Measurements from ENCODE around the gene CHRNA4. TPM values are rescaled to one million over a fixed set of nuclear protein-coding genes. Genes with fewer than 3 reads are reported as not detected.

CHRNA4 gene
- total RNA-seq, 1 donor from 2014 or later: not detected

DNA sequence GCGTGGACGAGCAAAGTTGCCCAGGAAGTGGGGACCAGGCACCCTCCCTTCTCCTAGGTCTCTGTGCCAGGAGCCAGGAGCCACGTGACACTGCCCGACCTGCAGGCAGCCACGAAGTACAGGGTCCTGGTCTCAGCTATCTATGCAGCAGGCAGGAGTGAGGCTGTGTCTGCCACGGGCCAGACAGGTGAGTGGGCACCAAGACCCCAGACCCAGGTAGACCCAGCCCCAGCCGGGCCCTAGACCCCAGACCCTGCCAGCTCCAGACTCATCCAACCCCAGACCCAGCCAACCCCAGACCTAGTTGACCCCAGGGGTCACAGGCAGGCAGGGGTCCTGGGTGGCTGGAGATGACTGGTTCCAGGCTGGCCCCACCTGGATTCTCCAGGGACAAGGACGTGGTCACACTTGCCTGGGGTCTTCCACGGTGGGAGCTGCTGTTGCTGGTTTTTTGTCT lies 47.1 kb downstream of the CHRNA4 start:
- DNase-seq (ENCODE audit: extremely low spot score, unreplicated experiment): no peak
- H3K9me3 Mint-ChIP-seq (ENCODE audit: unreplicated experiment): no peaks in the 10 kb centered on the region
- H3K36me3 Mint-ChIP-seq (ENCODE audit: unreplicated experiment): no peaks in the 10 kb centered on the region
- no peak overlapping the region for H3K27ac Mint-ChIP-seq (ENCODE audit: unreplicated experiment)
- no peaks in the 10 kb centered on the region for H3K4me1 Mint-ChIP-seq (ENCODE audit: unreplicated experiment)
- H3K4me3 Mint-ChIP-seq (ENCODE audit: unreplicated experiment): no peak overlapping the region
- no peaks in the 10 kb centered on the region for H3K27me3 Mint-ChIP-seq (ENCODE audit: unreplicated experiment)
- TF ChIP-seq, protein P1, sequence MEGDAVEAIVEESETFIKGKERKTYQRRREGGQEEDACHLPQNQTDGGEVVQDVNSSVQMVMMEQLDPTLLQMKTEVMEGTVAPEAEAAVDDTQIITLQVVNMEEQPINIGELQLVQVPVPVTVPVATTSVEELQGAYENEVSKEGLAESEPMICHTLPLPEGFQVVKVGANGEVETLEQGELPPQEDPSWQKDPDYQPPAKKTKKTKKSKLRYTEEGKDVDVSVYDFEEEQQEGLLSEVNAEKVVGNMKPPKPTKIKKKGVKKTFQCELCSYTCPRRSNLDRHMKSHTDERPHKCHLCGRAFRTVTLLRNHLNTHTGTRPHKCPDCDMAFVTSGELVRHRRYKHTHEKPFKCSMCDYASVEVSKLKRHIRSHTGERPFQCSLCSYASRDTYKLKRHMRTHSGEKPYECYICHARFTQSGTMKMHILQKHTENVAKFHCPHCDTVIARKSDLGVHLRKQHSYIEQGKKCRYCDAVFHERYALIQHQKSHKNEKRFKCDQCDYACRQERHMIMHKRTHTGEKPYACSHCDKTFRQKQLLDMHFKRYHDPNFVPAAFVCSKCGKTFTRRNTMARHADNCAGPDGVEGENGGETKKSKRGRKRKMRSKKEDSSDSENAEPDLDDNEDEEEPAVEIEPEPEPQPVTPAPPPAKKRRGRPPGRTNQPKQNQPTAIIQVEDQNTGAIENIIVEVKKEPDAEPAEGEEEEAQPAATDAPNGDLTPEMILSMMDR (IDR thresholded peaks at IDR 0.05): no peak

DNA sequence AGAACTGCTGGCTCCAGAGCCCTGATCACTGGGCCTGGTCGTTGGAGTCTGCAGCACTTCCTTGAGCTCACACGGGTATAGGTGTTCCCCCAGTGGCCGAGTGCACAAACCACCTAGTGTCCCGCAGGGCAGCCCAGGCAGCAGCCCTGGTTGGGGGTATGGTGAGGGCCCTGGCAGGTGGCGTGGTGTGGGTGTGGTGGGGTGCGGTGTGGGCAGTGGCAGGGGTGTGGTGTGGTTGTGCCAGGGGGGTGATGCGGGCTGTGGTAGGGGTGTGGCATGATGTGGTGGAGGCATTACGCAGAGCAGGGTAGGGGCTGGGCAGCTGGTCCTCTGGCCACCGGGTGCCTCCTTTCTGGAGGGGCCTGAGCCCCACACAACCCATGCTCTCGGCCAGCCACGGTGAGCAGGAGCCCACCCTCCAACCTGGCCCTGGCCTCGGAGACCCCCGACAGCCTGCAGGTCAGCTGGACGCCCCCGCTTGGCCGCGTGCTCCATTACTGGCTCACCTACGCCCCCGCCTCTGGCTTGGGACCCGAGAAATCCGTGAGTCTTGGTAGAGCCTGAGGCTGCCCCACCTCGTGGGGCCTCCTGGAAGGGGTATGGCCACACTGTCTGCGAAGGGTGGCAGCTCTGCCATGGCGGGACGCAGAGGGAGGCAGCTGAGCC lies 47.7 kb downstream of the CHRNA4 start:
- Mint-ChIP-seq H3K4me3 (ENCODE audit: unreplicated experiment) (no peak overlapping the region), H3K27ac (ENCODE audit: unreplicated experiment) (no peak overlapping the region), H3K9me3 (ENCODE audit: unreplicated experiment) (no peaks in the 10 kb centered on the region), H3K27me3 (ENCODE audit: unreplicated experiment) (no peaks in the 10 kb centered on the region), H3K4me1 (ENCODE audit: unreplicated experiment) (no peaks in the 10 kb centered on the region), H3K36me3 (ENCODE audit: unreplicated experiment) (no peaks in the 10 kb centered on the region)
- no peak for DNase-seq (ENCODE audit: extremely low spot score, unreplicated experiment)
- TF ChIP-seq, protein P1 (IDR thresholded peaks at IDR 0.05): no peak

DNA sequence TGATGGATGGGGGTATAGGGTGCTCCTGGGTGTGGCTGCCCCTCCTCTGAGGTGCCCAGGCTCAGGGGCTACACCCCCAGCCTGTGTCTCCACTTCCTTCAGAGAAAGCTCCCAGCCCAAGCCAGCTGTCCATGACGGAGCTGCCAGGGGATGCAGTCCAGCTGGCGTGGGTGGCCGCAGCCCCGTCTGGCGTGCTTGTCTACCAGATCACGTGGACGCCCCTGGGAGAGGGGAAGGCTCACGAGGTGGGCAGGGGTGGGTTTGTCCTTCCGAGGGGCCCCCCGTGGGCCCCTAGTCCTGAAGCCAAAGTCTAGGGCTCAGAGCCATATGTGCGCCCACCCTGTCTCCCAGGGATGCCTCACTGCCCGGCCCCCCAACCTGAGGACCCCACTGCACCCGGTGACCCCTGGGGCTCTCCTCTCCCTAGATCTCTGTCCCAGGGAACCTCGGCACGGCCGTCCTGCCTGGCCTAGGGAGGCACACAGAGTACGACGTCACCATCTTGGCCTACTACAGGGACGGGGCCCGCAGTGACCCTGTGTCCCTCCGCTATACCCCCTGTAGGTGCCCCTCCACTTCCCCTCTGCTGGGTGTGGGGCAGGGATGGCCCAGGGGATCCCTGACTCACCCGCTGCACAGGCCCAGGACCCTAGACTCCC lies 48.3 kb downstream of the CHRNA4 start:
- H3K9me3 Mint-ChIP-seq (ENCODE audit: unreplicated experiment): no peaks in the 10 kb centered on the region
- DNase-seq (ENCODE audit: extremely low spot score, unreplicated experiment): no peak
- H3K27ac Mint-ChIP-seq (ENCODE audit: unreplicated experiment): no peak overlapping the region
- H3K36me3 Mint-ChIP-seq (ENCODE audit: unreplicated experiment): no peaks in the 10 kb centered on the region
- TF ChIP-seq, protein P1 (IDR thresholded peaks at IDR 0.05): no peak
- H3K4me3 Mint-ChIP-seq (ENCODE audit: unreplicated experiment): no peak overlapping the region
- H3K4me1 Mint-ChIP-seq (ENCODE audit: unreplicated experiment): no peaks in the 10 kb centered on the region
- H3K27me3 Mint-ChIP-seq (ENCODE audit: unreplicated experiment): no peaks in the 10 kb centered on the region

DNA sequence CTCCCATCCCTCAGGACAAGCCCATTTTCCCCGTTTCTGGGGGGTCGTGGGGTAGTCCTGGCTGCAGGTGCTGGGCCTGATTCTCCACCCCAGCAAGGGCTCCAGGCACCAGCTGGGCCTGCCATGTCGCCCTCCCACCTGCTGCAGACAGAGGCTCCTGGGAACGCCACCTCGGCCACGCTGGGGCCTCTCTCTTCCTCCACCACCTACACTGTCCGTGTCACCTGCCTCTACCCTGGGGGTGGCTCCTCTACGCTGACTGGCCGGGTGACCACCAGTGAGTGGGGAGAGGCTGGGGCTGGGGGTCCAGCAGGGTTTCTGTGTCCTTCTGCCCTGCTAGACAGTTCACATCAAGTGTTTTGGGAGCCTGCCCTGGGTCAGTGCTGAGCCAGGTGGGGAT lies 48.9 kb downstream of the CHRNA4 start:
- H3K27me3 Mint-ChIP-seq (ENCODE audit: unreplicated experiment): no peaks in the 10 kb centered on the region
- TF ChIP-seq, protein P1 (IDR thresholded peaks at IDR 0.05): no peak
- H3K9me3 Mint-ChIP-seq (ENCODE audit: unreplicated experiment): no peaks in the 10 kb centered on the region
- H3K4me1 Mint-ChIP-seq (ENCODE audit: unreplicated experiment): no peaks in the 10 kb centered on the region
- no peak overlapping the region for H3K27ac Mint-ChIP-seq (ENCODE audit: unreplicated experiment)
- DNase-seq (ENCODE audit: extremely low spot score, unreplicated experiment): no peak
- H3K4me3 Mint-ChIP-seq (ENCODE audit: unreplicated experiment): no peak overlapping the region
- H3K36me3 Mint-ChIP-seq (ENCODE audit: unreplicated experiment): no peaks in the 10 kb centered on the region

DNA sequence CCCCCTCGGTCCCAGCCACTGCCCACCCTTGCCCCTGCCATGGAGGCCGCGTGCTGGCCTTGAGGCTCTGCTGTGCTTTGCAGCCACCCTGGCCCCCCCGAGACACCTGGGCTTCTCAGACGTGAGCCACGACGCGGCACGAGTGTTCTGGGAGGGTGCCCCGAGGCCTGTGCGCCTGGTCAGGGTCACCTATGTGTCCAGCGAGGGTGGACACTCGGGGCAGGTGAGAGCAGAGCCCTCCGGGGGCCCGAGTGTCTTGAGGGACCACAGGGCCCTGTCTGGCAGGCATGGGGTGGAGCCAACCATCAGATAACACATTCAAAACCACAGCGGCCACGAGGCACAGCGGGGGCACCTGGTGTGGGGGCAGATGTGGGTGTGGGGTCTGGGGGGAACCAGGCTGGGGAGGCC lies 49.3 kb downstream of the CHRNA4 start:
- no peak for DNase-seq (ENCODE audit: extremely low spot score, unreplicated experiment)
- Mint-ChIP-seq H3K4me3 (ENCODE audit: unreplicated experiment) (no peak overlapping the region), H3K36me3 (ENCODE audit: unreplicated experiment) (no peaks in the 10 kb centered on the region), H3K9me3 (ENCODE audit: unreplicated experiment) (no peaks in the 10 kb centered on the region), H3K4me1 (ENCODE audit: unreplicated experiment) (no peaks in the 10 kb centered on the region), H3K27ac (ENCODE audit: unreplicated experiment) (no peak overlapping the region), H3K27me3 (ENCODE audit: unreplicated experiment) (no peaks in the 10 kb centered on the region)
- TF ChIP-seq, protein P1 (IDR thresholded peaks at IDR 0.05): no peak
